Ovary (tissue), 9 donors: ENCODE data around the gene DSCAML1. TPM values are rescaled to one million over a fixed set of nuclear protein-coding genes. Genes with fewer than 3 reads are reported as not detected.

ENCODE experiments used
- DNase-seq, 5 donors: peaks; one replicate each; pipeline ENCODE4 v3.0.0-alpha.2; 2019 to 2020
- H3K27ac ChIP-seq, 2 donors: fragments of 200-600 bp; one replicate each; pipeline versions ENCODE4 v1.5.1 to v1.8.0; 2019 to 2022
- H3K27me3 ChIP-seq: fragments of 200-600 bp; one replicate; pipeline ENCODE4 v1.8.0; 2022
- H3K36me3 ChIP-seq: fragments of 200-600 bp; sonication (generic); one replicate; pipeline ENCODE4 v1.5.1; 2019
- H3K4me1 ChIP-seq: one replicate; pipeline ENCODE4 v1.8.1; 2013; ENCODE audit warnings: mild to moderate bottlenecking, moderate library complexity; ENCODE audit not compliant: insufficient read depth
- H3K4me3 ChIP-seq: fragments of 200-600 bp; sonication (generic); one replicate; pipeline ENCODE4 v1.5.1; 2017
- H3K9me3 ChIP-seq, 2 donors: fragments of 200-600 bp in 1 of 2; sonication (generic) in 1 of 2; one replicate each; pipeline versions ENCODE4 v1.5.1 to v1.8.1; 2013 to 2019; ENCODE audit warnings: mild to moderate bottlenecking in 1 of 2, moderate library complexity in 1 of 2
- CTCF ChIP-seq, 3 donors: fragments of 450-650 bp in 2 of 3; fragments of 200-600 bp in 1 of 3; IDR thresholded peaks; one replicate each; pipeline versions ENCODE4 v1.5.1 to v1.8.0; 2016 to 2022; ENCODE audit warnings: antibody characterized with exemption in 3 of 3, mild to moderate bottlenecking in 1 of 3
- EP300 ChIP-seq: sonication (generic); formaldehyde crosslinking; IDR thresholded peaks from one replicate; pipeline ENCODE4 v1.6.1; 2017; ENCODE audit warnings: antibody characterized with exemption
- POLR2A ChIP-seq: fragments of 450-650 bp; IDR thresholded peaks from one replicate; pipeline ENCODE4 v1.6.1; 2017; ENCODE audit warnings: antibody characterized with exemption, mild to moderate bottlenecking, moderate library complexity
- WGBS, 3 donors: extraction: QIAGEN DNeasy Blood & Tissue Kit in 1 of 3; methylation state at CpG; one replicate each; pipeline versions ENCODE4 v1.1.5 to v1.1.7; 2013 to 2017; 5-methylcytosine and 5-hydroxymethylcytosine counted together
- intact Hi-C, 4 donors: fragments of 100-400 bp; cut with DNase I; formaldehyde crosslinking; loops; one replicate each; pipeline versions ENCODE4 v1.11.0 to v1.15.1; 2022 to 2023
- polyA plus RNA-seq, 2 donors: library from polyadenylated mRNA; stranded (reverse); fragments of 200-250 nt in 1 of 2; fragments of 350-450 nt in 1 of 2; fragmentation: Illumina TruSeq in 1 of 2; extraction: RNeasy Lipid Tissue Mini Kit (QIAGEN cat#74804) in 1 of 2; gene quantifications; one replicate each; pipeline ENCODE4 v1.2.3, GENCODE V29; 2013 to 2014
- total RNA-seq, 7 donors: library from RNA; depleted of rRNA in 2 of 7; stranded (reverse); fragments of >200 nt in 2 of 7; fragmentation: NEBNext Ultra II Directional in 3 of 7; extraction: Animal tissue kit (Norgen Biotek cat#: 25700) in 3 of 7; gene quantifications; one replicate each; pipeline versions ENCODE4 v1.1.0 to v1.2.4, GENCODE V29; 2016 to 2023
- donor health status: DM: no; HTN: no; CAD: no; lungs with moderate emphysema.
- donor health status: DM: no; HTN: no; CAD: no.
- donor health status: Bipolar disorder and iron deficiency.
- donor health status: DM: yes; HTN: yes; CAD: no.
- donor health status: DM: no; HTN: no; CAD: no.
- donor health status: DM: yes; HTN: yes; CAD: no.

The DSCAML1 gene
- total and polyA plus RNA-seq, 9 donors, result 0.77 to 16.5 (median 10.6) TPM

- no peaks in the 10 kb centered on the region for H3K36me3 ChIP-seq
- no peaks in the 10 kb centered on the region for H3K9me3 ChIP-seq
- H3K4me1 ChIP-seq, result peaks cover 1% of the 10 kb centered on the region
- intact Hi-C loops, result loop anchor here in 2 of 4 donors (10.0 kb wide), 2 partner anchors 384 to 524 kb away; no protein-coding TSS in a partner anchor
- no peak for TF ChIP-seq POLR2A
- TF ChIP-seq EP300, result no peak
- TF ChIP-seq CTCF (IDR thresholded peaks at IDR 0.05), result no peak
- DNase-seq, result no peak
- no peaks in the 10 kb centered on the region for H3K27me3 ChIP-seq
- 80 to 87% (median 85%) methylated on average over 12 to 13 of the region's 13 CpGs for WGBS, 3 donors
- no peak overlapping the region for H3K27ac ChIP-seq
- no peak overlapping the region for H3K4me3 ChIP-seq
Measured at GRCh38 chr11:117421041-117421440, 376.0 kb downstream of the DSCAML1 start.

GRCh38 chr11:117420598-117420997 lies 376.4 kb downstream of the DSCAML1 start:
- TF ChIP-seq POLR2A (no peak), EP300 (no peak), CTCF (IDR thresholded peaks at IDR 0.05) (no peak)
- no peak overlapping the region for H3K4me3 ChIP-seq
- WGBS, 3 donors, result 92 to 95% (median 94%) methylated on average over 6 of the region's 6 CpGs
- H3K36me3 ChIP-seq, result no peaks in the 10 kb centered on the region
- H3K9me3 ChIP-seq, result no peaks in the 10 kb centered on the region
- intact Hi-C loops, result loop anchor here in 2 of 4 donors (10.0 kb wide), 2 partner anchors 384 to 524 kb away; no protein-coding TSS in a partner anchor
- DNase-seq, result no peak
- no peaks in the 10 kb centered on the region for H3K27me3 ChIP-seq
- H3K4me1 ChIP-seq, result no peaks in the 10 kb centered on the region
- H3K27ac ChIP-seq, result no peak overlapping the region

- Histone ChIP-seq H3K36me3 (no peaks in the 10 kb centered on the region), H3K27ac (no peak overlapping the region), H3K4me3 (no peak overlapping the region), H3K27me3 (no peaks in the 10 kb centered on the region), H3K9me3 (no peaks in the 10 kb centered on the region), H3K4me1 (no peaks in the 10 kb centered on the region)
- TF ChIP-seq POLR2A, result no peak
- TF ChIP-seq EP300, result no peak
- no peak for TF ChIP-seq CTCF (IDR thresholded peaks at IDR 0.05)
- WGBS, 3 donors, result 84 to 86% (median 85%) methylated on average over 12 of the region's 12 CpGs
- intact Hi-C loops, result loop anchor here in 2 of 4 donors (10.0 kb wide), 2 partner anchors 385 to 525 kb away; no protein-coding TSS in a partner anchor
- no peak for DNase-seq
Measured at GRCh38 chr11:117420143-117420485, 376.9 kb downstream of the DSCAML1 start.

- 72 to 77% (median 75%) methylated on average over 12 of the region's 12 CpGs for WGBS, 3 donors
- H3K27ac ChIP-seq, result no peak overlapping the region
- no peaks in the 10 kb centered on the region for H3K36me3 ChIP-seq
- no peak overlapping the region for H3K4me3 ChIP-seq
- TF ChIP-seq EP300, result no peak
- no peak for TF ChIP-seq POLR2A
- no peak for TF ChIP-seq CTCF (IDR thresholded peaks at IDR 0.05)
- DNase-seq, result no peak
- H3K9me3 ChIP-seq, result no peaks in the 10 kb centered on the region
- intact Hi-C loops, result loop anchor here in 2 of 4 donors (10.0 kb wide), 2 partner anchors 385 to 525 kb away; no protein-coding TSS in a partner anchor
- H3K4me1 ChIP-seq, result no peaks in the 10 kb centered on the region
- H3K27me3 ChIP-seq, result no peaks in the 10 kb centered on the region
Measured at GRCh38 chr11:117419482-117420142, 377.4 kb downstream of the DSCAML1 start.
